GM19023 (cell line): ENCODE measurements around the gene NAP1L1.

Source experiments
- ATAC-seq: cut with Tn5 transposase; IDR thresholded peaks from one replicate; pipeline ENCODE4 v1.9.1; 2021; ENCODE audit warnings: mild to moderate bottlenecking, moderate library complexity; ENCODE audit not compliant: unreplicated experiment

NAP1L1 gene, protein sequence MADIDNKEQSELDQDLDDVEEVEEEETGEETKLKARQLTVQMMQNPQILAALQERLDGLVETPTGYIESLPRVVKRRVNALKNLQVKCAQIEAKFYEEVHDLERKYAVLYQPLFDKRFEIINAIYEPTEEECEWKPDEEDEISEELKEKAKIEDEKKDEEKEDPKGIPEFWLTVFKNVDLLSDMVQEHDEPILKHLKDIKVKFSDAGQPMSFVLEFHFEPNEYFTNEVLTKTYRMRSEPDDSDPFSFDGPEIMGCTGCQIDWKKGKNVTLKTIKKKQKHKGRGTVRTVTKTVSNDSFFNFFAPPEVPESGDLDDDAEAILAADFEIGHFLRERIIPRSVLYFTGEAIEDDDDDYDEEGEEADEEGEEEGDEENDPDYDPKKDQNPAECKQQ

GRCh38 chr12:76083904-76084862 lies at the start of gene NAP1L1:
TSS of gene NAP1L1 (minus strand) at chr12:76084685. CDS start at chr12:76074219, 10,466 bp downstream.
- ATAC-seq, result peak; percentile 94

GRCh38 chr12:76127588-76127987 lies 43.1 kb upstream of the NAP1L1 start:
- ATAC-seq, result no peak

- no peak for ATAC-seq
Measured at GRCh38 chr12:76124456-76124855, 40.0 kb upstream of the NAP1L1 start.

DNA sequence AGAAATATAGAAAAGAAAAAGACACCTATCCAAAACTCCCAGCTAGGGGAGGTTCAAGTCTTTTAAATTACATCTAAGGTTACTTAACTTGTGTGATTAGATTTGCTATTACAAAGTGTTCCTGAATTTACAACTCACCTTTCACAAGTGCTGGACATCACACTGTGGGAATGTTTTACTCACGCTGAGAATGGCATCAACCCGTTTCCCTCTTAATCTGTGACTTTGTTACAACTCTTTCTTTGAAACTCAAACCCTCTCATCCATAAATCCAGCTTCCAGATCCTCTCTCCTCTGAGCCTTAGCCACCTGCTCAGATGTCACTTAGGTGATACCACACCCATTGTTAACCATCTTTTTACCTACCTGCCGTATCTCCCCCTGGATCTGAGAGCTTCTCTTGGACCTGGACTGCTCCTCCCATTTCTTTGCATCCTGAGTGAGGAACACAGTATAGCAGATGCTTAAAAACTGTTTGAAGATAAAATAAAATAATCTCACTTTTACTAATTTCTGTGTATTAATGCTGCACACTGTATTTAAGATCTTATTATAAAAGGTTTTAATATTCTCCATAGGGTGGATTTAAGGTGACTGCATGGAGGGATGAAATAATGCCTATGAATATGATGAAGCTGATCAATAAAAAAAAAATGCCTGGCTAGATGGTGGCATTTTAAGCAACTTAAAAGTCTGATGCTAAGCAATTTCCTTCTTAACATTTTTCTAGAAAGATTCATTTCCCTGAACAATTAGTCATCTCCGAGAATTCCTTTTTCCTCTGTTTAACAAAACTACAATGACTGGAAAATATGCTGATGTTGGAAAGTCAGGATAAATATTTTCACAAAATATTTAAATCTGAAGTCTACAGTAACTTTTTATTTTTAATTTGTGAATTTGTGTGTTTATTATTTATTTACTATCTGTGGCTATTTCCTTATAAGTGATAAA lies 39.1 kb upstream of the NAP1L1 start:
- no peak for ATAC-seq

- ATAC-seq, result no peak
Measured at GRCh38 chr12:76119887-76120286, 35.4 kb upstream of the NAP1L1 start.

DNA sequence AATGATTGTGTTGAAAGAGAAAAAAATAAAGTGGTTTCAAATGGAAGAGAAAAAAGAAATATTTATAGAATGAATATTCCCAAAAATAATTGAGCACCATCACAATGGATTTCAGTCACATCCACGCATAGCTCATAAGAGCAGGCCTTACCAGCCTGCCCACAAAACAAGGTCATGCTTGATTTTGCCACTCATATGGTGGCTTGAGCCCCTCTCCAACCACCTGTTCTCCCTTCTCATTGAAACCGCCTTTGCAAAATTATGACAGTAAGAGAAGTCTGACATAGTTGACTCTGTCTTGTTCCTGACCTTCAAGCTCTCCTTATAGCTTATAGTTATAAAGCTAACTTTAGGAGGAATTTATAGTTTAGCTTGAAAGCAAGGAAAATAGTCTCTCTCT lies 33.3 kb upstream of the NAP1L1 start:
- no peak for ATAC-seq

DNA sequence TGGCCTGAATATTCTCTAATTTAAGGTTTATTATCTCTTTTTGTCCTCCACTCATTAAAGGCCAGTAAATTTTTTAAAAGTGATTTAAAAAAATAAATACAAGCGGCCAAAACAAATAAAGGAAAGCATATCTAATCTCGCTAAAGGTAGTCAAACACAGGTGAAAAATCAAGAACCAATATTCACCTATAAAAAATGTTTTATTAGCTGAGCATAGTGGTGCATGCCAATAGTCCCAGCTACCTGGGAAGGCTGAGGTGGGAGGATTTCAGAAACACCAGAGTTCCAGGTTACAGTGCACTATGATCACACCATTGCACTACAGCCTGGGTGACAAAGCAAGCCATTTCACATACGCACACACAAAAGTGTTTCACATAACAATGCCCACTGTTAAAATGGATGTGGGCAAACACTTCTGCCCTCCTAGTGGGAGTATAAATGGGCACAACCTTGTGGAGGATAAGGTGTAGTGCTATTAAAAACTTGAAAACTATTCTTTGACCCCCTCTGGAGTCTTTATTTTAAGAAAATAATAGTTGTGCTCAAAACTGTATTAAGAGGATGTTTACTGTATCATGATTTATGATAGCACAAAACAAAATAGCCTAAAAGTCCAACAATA lies 32.7 kb upstream of the NAP1L1 start:
- ATAC-seq, result no peak

DNA sequence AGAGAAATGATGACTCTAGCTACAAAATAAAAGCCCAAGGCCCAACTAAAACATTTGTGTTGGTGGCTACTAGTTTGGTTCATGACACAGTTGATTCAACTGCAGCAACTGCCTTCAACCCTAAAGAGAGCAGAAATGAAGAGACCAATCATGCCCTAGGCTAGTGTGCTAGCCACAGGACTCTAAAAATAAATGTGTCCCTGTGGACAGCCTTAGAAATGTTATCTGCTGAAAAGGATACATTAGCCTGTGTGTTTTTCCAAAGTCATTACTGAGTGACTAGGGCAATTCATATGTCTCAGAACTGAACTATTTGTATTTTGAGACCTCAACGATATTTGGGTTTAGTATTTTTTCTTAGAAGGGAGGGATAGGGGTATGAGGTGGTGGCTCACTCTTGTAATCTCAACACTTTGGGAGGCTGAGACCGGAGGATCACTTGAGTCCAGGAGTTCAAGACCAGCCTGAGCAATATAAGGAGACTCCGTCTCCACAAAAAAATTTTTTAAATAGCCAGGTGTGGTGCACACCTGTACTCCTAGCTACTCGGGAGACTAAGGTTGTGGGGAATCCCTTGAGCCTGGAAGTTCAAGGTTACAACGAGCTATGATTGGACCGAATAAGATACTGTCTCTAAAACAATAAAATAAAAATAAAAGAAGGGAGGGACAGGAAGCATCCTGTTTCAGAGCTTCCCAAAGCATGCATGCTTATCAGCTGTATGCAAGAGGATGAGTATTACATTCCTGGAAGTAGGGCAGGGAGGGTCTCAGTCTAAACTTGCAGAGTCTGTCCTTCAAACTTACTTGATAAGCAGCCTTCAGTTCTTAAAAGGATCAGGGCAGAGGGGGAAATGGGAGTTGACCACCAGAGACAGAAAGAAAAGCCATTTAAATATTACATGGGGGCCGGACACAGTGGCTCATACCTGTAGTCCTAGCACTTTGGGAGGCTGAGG lies 29.6 kb upstream of the NAP1L1 start:
- no peak for ATAC-seq

GRCh38 chr12:76111209-76111749 lies 26.8 kb upstream of the NAP1L1 start:
- no peak for ATAC-seq

GRCh38 chr12:76109879-76110278 lies 25.4 kb upstream of the NAP1L1 start:
- ATAC-seq, result no peak

GRCh38 chr12:76108356-76108755 lies 23.9 kb upstream of the NAP1L1 start:
- ATAC-seq, result no peak

GRCh38 chr12:76106631-76107030 lies 22.1 kb upstream of the NAP1L1 start:
- no peak for ATAC-seq

GRCh38 chr12:76103958-76104357 lies 19.5 kb upstream of the NAP1L1 start:
- no peak for ATAC-seq

DNA sequence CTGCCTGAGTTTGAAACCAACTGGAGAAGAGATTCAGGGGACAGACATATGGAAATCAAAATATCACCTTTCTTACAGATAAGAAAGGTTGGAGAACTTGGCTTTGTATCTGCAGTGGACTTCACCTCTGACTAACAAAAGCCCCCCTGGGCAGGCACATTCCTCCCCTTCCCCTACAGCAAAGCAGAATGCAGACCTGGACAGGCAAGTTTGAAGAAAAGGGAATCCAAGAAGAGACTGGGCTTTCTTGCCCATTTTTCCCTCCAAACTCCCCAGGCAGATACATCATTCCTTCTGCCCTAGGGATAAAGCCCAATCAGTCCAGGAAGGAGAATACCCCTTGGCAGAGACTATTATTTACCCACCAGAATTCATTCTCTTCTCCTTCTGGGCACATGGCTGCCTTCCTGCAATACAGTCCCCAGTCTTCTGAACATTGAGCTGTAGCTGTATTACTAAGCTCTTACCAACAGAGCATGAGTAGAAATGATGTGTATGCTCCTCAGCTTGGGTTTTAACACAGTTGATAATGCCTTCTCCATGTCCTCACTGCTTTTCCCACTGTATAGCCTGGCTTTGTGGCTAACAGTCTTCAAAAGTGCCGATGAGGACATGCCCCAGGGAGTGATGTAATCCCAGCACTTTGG lies 17.4 kb upstream of the NAP1L1 start:
- ATAC-seq, result no peak

- ATAC-seq, result no peak
Measured at GRCh38 chr12:76096079-76096646, 11.7 kb upstream of the NAP1L1 start.

DNA sequence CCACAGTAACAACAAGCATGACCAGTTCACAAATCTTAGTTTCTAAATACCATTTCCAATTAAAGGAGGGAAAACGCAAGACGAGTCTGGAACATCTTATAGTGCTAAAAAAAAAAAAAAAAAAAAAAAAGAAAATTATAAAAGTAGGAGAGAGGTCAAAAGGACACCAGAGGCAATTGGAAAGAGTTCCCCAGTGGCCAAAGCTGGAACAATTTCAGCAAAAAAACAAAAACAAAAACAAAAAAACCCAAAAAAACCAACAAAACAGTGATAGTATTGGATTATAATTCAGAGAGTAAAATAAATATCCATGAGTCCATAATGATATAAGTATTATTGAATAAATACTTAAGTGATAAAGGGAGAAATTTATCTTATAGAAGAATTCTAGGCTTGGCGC lies 10.3 kb upstream of the NAP1L1 start:
- ATAC-seq, result no peak

GRCh38 chr12:76091246-76091754 lies 6.8 kb upstream of the NAP1L1 start:
- no peak for ATAC-seq

- ATAC-seq, result no peak
Measured at GRCh38 chr12:76085520-76085868, 1.0 kb upstream of the NAP1L1 start.
